HCT116 (cell line): Measurements from ENCODE around the gene KANSL3. TPM values are rescaled to one million over a fixed set of nuclear protein-coding genes. Genes with fewer than 3 reads are reported as not detected.

Experiments used
- ATAC-seq: fragments of 200-7000 bp; cut with Tn5 transposase; 2 replicates; pipeline ENCODE4 v1.9.1; 2020; ENCODE audit warnings: mild to moderate bottlenecking, moderate library complexity
- BruUV-seq: library from RNA; stranded (reverse); fragments of 400-500 nt; replicated peaks from 2 replicates; lab custom pipeline; 2021; lab: Mats Ljungman, UMichigan
- CTCF ChIA-PET: fragments of 300-600 bp; sonication (Branson Sonifier 250); formaldehyde crosslinking; loops from one replicate; lab custom pipeline; 2021; ENCODE audit warnings: antibody characterized with exemption; lab: Charles Lee
- POLR2A ChIA-PET: fragments of 300-600, 350-600 bp; sonication (Branson Sonifier 250); formaldehyde crosslinking; loops from one replicate; lab custom pipeline; 2021; ENCODE audit warnings: antibody characterized with exemption; lab: Charles Lee
- RAD21 ChIA-PET, 2 experiments: fragments of 300-600 bp; sonication (Branson Sonifier 250); formaldehyde crosslinking; loops; one replicate each; lab custom pipeline; 2023; ENCODE audit warnings: low total read pairs in 2 of 2; ENCODE audit not compliant: uncharacterized antibody in 2 of 2, unreplicated experiment in 2 of 2, low non-redundant PET in 1 of 2; lab: Charles Lee
- DNase-seq: peaks from one replicate; pipeline ENCODE4 v3.0.0-alpha.2; 2010; ENCODE audit warnings: low read depth, low spot score
- H2AFZ ChIP-seq: fragments of 200-600 bp; shearing (Covaris generic), sonication (generic); 2 replicates; pipeline ENCODE4 v1.6.1; 2017; ENCODE audit warnings: low read depth, mixed run types, mixed read lengths, antibody characterized with exemption, low read length; ENCODE audit not compliant: poor library complexity, severe bottlenecking
- H3K27ac ChIP-seq: 2 replicates; pipeline ENCODE4 v1.5.1; 2012; ENCODE audit warnings: low read depth, low read length
- H3K27me3 ChIP-seq: fragments of 200-600 bp; sonication (generic); 2 replicates; pipeline ENCODE4 v1.6.1; 2016; ENCODE audit warnings: mixed run types, low read length, mixed read lengths; ENCODE audit not compliant: insufficient read depth
- H3K36me3 ChIP-seq, 2 experiments: fragments of 200-500 bp in 1 of 2; fragments of 200-600 bp in 1 of 2; sonication (Bioruptor generic) in 1 of 2; sonication (generic) in 1 of 2; 2 replicates each; pipeline versions ENCODE4 v1.5.1 to v1.6.1; 2014 to 2016; ENCODE audit warnings: low read length in 2 of 2, inconsistent platforms in 1 of 2, mixed read lengths in 1 of 2, mixed run types in 1 of 2; ENCODE audit not compliant: insufficient read depth in 2 of 2, control insufficient read depth in 1 of 2
- H3K4me1 ChIP-seq, 2 experiments: fragments of 200-600 bp in 1 of 2; sonication (generic) in 1 of 2; 2 replicates each; pipeline versions ENCODE4 v1.5.1 to v1.6.1; 2012 to 2017; ENCODE audit warnings: low read length in 2 of 2, inconsistent platforms in 1 of 2, mild to moderate bottlenecking in 1 of 2, mixed read lengths in 1 of 2, mixed run types in 1 of 2, moderate library complexity in 1 of 2; ENCODE audit not compliant: insufficient read depth in 2 of 2, control insufficient read depth in 1 of 2
- H3K4me2 ChIP-seq: fragments of 200-600 bp; sonication (generic); 2 replicates; pipeline ENCODE4 v1.6.1; 2017; ENCODE audit warnings: mixed run types, low read length, mixed read lengths
- H3K4me3 ChIP-seq, 2 experiments: fragments of 200-600 bp in 1 of 2; sonication (generic) in 1 of 2; replicated peaks in 1 of 2; 2 replicates each; pipeline ENCODE4 v1.5.1; 2011 to 2016; ENCODE audit warnings: low read length in 2 of 2, control low read depth in 1 of 2, low read depth in 1 of 2, mild to moderate bottlenecking in 1 of 2, mixed read lengths in 1 of 2, mixed run types in 1 of 2
- H3K79me2 ChIP-seq: fragments of 200-600 bp; sonication (generic); 2 replicates; pipeline ENCODE4 v1.6.1; 2017; ENCODE audit warnings: mild to moderate bottlenecking, mixed run types, low read length, moderate library complexity, mixed read lengths; ENCODE audit not compliant: insufficient read depth
- H3K9ac ChIP-seq: fragments of 200-600 bp; sonication (generic); 2 replicates; pipeline ENCODE4 v1.6.1; 2016; ENCODE audit warnings: low read length, mixed read lengths
- H3K9me2 ChIP-seq: fragments of 200-600 bp; sonication (generic), shearing (Covaris generic); 2 replicates; pipeline ENCODE4 v1.6.1; 2017; ENCODE audit warnings: mixed run types, mild to moderate bottlenecking, moderate library complexity; ENCODE audit not compliant: insufficient read depth
- H3K9me3 ChIP-seq, 2 experiments: fragments of 200-500 bp in 1 of 2; fragments of 200-600 bp in 1 of 2; sonication (Bioruptor generic) in 1 of 2; sonication (generic) in 1 of 2; 2 replicates each; pipeline ENCODE4 v1.6.1; 2014 to 2017; ENCODE audit warnings: low read length in 2 of 2, mixed read lengths in 2 of 2, inconsistent platforms in 1 of 2, low read depth in 1 of 2, mild to moderate bottlenecking in 1 of 2, mixed run types in 1 of 2, moderate library complexity in 1 of 2; ENCODE audit not compliant: control insufficient read depth in 1 of 2, insufficient read depth in 1 of 2
- H4K20me1 ChIP-seq: fragments of 200-600 bp; sonication (generic), shearing (Covaris generic); 2 replicates; pipeline ENCODE4 v1.6.1; 2017; ENCODE audit warnings: mixed run types, mild to moderate bottlenecking, moderate library complexity; ENCODE audit not compliant: insufficient read depth
- ATF3 ChIP-seq: IDR thresholded peaks from 2 replicates; pipeline ENCODE4 v1.6.1; 2012
- CEBPB ChIP-seq: IDR thresholded peaks from 2 replicates; pipeline ENCODE4 v1.6.1; 2012; ENCODE audit warnings: low read depth
- CTCF ChIP-seq, 3 experiments: fragments of 200-600 bp in 1 of 3; sonication (generic) in 1 of 3; IDR thresholded peaks in 2 of 3; conservative IDR thresholded peaks in 1 of 3; 2 replicates each; pipeline ENCODE4 v1.5.1; 2012 to 2017; ENCODE audit warnings: low read depth in 2 of 3, low read length in 2 of 3, antibody characterized with exemption in 1 of 3, borderline replicate concordance in 1 of 3, control low read depth in 1 of 3, mild to moderate bottlenecking in 1 of 3, mixed read lengths in 1 of 3, mixed run types in 1 of 3, moderate library complexity in 1 of 3; ENCODE audit not compliant: insufficient read depth in 1 of 3
- EGR1 ChIP-seq: IDR thresholded peaks from 2 replicates; pipeline ENCODE4 v1.6.1; 2012; ENCODE audit warnings: low read depth
- ELF1 ChIP-seq: IDR thresholded peaks from 2 replicates; pipeline ENCODE4 v1.6.1; 2012; ENCODE audit warnings: low read depth, borderline replicate concordance
- EZH2phosphoT487 ChIP-seq: fragments of 200-600 bp; IDR thresholded peaks from 2 replicates; pipeline ENCODE4 v1.6.1; 2018; ENCODE audit warnings: antibody characterized with exemption, borderline replicate concordance
- POLR2A ChIP-seq: IDR thresholded peaks from 2 replicates; pipeline ENCODE4 v1.7.0; 2011; ENCODE audit warnings: borderline replicate concordance; ENCODE audit not compliant: insufficient read depth, insufficient read length; ENCODE audit errors: extremely low read depth
- POLR2AphosphoS5 ChIP-seq: IDR thresholded peaks from 2 replicates; pipeline ENCODE4 v1.6.1; 2011; ENCODE audit warnings: mild to moderate bottlenecking, low read depth, low read length, moderate library complexity
- RAD21 ChIP-seq: IDR thresholded peaks from 2 replicates; pipeline ENCODE4 v1.6.1; 2012; ENCODE audit warnings: low read depth, mild to moderate bottlenecking
- SIN3A ChIP-seq: IDR thresholded peaks from 2 replicates; pipeline ENCODE4 v1.6.1; 2012; ENCODE audit warnings: low read depth
- SRF ChIP-seq: IDR thresholded peaks from 2 replicates; pipeline ENCODE4 v1.6.1; 2012; ENCODE audit warnings: low read depth
- TCF7L2 ChIP-seq: IDR thresholded peaks from 2 replicates; pipeline ENCODE4 v1.7.0; 2011; ENCODE audit warnings: borderline replicate concordance, inconsistent platforms; ENCODE audit not compliant: insufficient read depth, insufficient read length; ENCODE audit errors: extremely low read depth
- YY1 ChIP-seq: IDR thresholded peaks from 2 replicates; pipeline ENCODE4 v1.6.1; 2011; ENCODE audit warnings: low read length, low read depth, moderate library complexity, mild to moderate bottlenecking; ENCODE audit not compliant: insufficient replicate concordance; ENCODE audit errors: extremely low read depth
- ZBTB33 ChIP-seq: IDR thresholded peaks from 2 replicates; pipeline ENCODE4 v1.6.1; 2011; ENCODE audit warnings: mild to moderate bottlenecking, low read length, moderate library complexity; ENCODE audit not compliant: insufficient replicate concordance; ENCODE audit errors: extremely low read depth
- ZFX ChIP-seq: fragments of 450-650 bp; IDR thresholded peaks from 2 replicates; pipeline ENCODE4 v1.6.1; 2017
- intact Hi-C: fragments of 100-400 bp; cut with micrococcal nuclease; formaldehyde crosslinking; loops from 2 replicates; pipeline ENCODE4 v1.10.0; 2022
- total RNA-seq: library from RNA; stranded (reverse); gene quantifications from one replicate; pipeline ENCODE4 v1.2.1, GENCODE V29; 2021; ENCODE audit not compliant: unreplicated experiment

Gene KANSL3
- total RNA-seq, 1 experiment from 2014 or later: 35.8 TPM

- Histone ChIP-seq H2AFZ (no peak overlapping the region), H3K4me2 (no peak overlapping the region), H3K4me3 (no peak overlapping the region), H3K4me1 (no peaks in the 10 kb centered on the region), H3K27me3 (no peaks in the 10 kb centered on the region), H3K9me3 (no peaks in the 10 kb centered on the region), H3K27ac (no peak overlapping the region)
- CTCF ChIA-PET: no interaction called here
- intact Hi-C loops: no loop called here
- ATAC-seq (no peak), DNase-seq (no peak)
- POLR2A ChIA-PET: no interaction called here
- RAD21 ChIA-PET: no interaction called here
- no TSS peak for BruUV-seq
- TF ChIP-seq YY1: no peak
- no peak for TF ChIP-seq SRF
- TF ChIP-seq EGR1: no peak
- no peak for TF ChIP-seq CTCF (IDR thresholded peaks at IDR 0.05 in 2 of 3, conservative IDR thresholded peaks at IDR 0.05 in 1 of 3; ENCODE audit: borderline replicate concordance in 1 of 3, insufficient read depth in 1 of 3, low read depth in 2 of 3, low read length in 2 of 3)
- TF ChIP-seq EZH2phosphoT487: no peak
- no peak for TF ChIP-seq ATF3
- no peak for TF ChIP-seq POLR2A
- no peak for TF ChIP-seq ELF1
- TF ChIP-seq CEBPB: no peak
- TF ChIP-seq TCF7L2: no peak
- no peak for TF ChIP-seq POLR2AphosphoS5
- no peak for TF ChIP-seq ZFX
- no peak for TF ChIP-seq RAD21
- TF ChIP-seq ZBTB33: no peak
- TF ChIP-seq SIN3A: no peak
- TF ChIP-seq, all 23 proteins: peak for 0
- Histone ChIP-seq H3K9ac (no peak overlapping the region), H3K79me2 (no peaks in the 10 kb centered on the region), H3K36me3 (no peaks in the 10 kb centered on the region), H3K9me2 (no peaks in the 10 kb centered on the region), H4K20me1 (no peaks in the 10 kb centered on the region)
These were observed 13.7 kb upstream of the KANSL3 start for GRCh38 chr2:96651793-96652192.
